ENCODE measurements around the gene TAS2R41.

The TAS2R41 gene, protein sequence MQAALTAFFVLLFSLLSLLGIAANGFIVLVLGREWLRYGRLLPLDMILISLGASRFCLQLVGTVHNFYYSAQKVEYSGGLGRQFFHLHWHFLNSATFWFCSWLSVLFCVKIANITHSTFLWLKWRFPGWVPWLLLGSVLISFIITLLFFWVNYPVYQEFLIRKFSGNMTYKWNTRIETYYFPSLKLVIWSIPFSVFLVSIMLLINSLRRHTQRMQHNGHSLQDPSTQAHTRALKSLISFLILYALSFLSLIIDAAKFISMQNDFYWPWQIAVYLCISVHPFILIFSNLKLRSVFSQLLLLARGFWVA

DNA sequence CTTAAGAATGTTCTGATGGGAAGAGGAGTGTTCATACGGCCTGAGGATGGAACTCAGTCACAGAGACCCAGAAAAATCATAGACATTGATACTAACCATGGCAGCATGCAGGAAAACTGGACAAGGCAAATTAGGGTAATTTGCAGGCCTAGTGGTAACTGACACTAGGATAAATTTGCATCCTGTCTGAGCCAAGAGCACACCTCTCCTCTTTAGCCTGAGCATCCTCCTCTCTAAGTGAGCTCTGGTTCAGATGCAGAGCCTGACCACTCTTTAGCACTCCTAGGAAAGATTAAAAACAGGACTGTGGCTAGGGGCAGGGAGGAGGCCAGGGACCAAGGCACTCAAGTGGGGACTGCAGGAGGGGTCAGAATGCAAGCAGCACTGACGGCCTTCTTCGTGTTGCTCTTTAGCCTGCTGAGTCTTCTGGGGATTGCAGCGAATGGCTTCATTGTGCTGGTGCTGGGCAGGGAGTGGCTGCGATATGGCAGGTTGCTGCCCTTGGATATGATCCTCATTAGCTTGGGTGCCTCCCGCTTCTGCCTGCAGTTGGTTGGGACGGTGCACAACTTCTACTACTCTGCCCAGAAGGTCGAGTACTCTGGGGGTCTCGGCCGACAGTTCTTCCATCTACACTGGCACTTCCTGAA is at the start of gene TAS2R41:
TSS of gene TAS2R41 (plus strand) at position 373 of the 650 bp plus-strand sequence. CDS start at position 373, 0 bp downstream.
- Histone ChIP-seq H3K27me3 (ENCODE audit: control insufficient read depth in 1 of 2, insufficient read depth in 2 of 2, low read length in 2 of 2) (no peaks in the 10 kb centered on the region), H3K36me3 (ENCODE audit: insufficient read depth, low read length) (no peaks in the 10 kb centered on the region), H3K9ac (ENCODE audit: low read length) (no peak within 1 kb of the TSS), H3K9me3 (ENCODE audit: low read length) (no peaks in the 10 kb centered on the region), H3K4me3 (ENCODE audit: low read depth in 1 of 2, low read length in 2 of 2) (no peak within 1 kb of the TSS), H3K27ac (ENCODE audit: low read depth, low read length) (no peak within 1 kb of the TSS), H3K4me1 (ENCODE audit: insufficient read depth, low read length) (no peaks in the 10 kb centered on the region)

DNA sequence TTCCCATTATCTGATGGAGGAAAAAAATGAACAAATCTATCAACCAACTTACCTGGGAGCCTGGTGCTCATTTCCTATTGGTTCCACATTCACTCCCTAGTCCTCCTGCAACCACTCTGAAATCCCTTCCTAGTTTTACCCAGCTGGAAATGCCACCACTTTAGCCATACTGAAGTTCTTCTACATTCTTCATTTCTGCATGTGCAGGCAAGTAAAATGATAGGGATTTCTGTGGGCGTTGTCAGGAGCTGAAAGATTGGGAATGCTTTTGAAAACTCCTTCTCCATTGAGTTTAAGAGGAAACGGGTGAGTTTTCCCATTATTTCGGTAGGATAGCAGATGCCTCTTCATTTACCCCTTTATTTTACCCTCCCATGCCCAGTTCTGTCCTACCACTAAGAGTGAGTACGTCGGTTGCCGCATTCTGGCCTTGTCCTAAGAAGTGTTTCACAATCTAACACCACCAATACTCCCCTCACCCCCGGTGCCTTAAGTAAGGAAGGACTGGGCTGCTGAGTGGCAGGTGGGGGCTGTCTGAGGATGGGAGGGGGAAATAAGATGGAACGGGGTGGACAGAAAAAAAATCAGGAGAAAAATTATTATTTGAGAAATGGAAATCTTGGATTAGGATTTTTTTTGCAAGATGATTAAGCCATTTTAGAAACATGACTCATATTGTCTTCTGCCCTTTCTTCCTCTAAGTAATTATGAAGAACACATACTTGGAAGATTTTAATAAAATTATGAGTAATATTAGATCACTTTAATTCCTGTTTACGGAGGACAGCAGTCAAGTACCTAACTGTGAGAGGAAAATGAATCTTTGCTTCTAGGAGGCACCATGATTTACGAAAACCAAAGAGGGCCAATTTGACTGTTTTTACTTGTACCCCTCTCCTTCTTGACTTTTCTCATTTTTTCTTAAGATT is 47.6 kb upstream of the TAS2R41 start:
- H3K27me3 ChIP-seq (ENCODE audit: control insufficient read depth in 1 of 2, insufficient read depth in 2 of 2, low read length in 2 of 2): no peaks in the 10 kb centered on the region
- no peak overlapping the region for H3K27ac ChIP-seq (ENCODE audit: low read depth, low read length)
- no peaks in the 10 kb centered on the region for H3K36me3 ChIP-seq (ENCODE audit: insufficient read depth, low read length)
- H3K9me3 ChIP-seq (ENCODE audit: low read length): no peaks in the 10 kb centered on the region
- H3K4me1 ChIP-seq (ENCODE audit: insufficient read depth, low read length): no peaks in the 10 kb centered on the region
- H3K4me3 ChIP-seq (ENCODE audit: low read depth in 1 of 2, low read length in 2 of 2): no peak overlapping the region
- H3K9ac ChIP-seq (ENCODE audit: low read length): no peak overlapping the region

DNA sequence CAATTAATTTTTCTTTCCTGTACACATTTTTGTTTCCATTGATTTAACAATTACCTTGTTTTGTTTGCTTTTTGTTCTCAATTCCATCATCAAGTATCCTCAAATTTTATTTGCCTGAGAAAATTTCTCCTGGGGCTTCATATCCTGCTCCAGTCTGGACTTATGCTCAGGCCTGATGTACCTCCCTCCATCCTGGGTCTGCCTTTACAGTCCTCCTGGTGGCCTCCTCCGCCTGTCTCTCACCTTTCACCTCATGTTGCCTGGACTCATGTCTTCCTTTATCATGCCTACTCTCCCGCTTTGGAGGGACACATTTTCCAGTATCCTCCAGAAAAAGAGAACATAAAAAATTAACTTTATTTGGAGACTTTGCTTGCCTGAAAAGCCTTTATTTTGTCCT is 46.6 kb upstream of the TAS2R41 start:
- Histone ChIP-seq H3K9me3 (ENCODE audit: low read length) (no peaks in the 10 kb centered on the region), H3K27ac (ENCODE audit: low read depth, low read length) (no peak overlapping the region), H3K9ac (ENCODE audit: low read length) (no peak overlapping the region), H3K4me3 (ENCODE audit: low read depth in 1 of 2, low read length in 2 of 2) (no peak overlapping the region), H3K36me3 (ENCODE audit: insufficient read depth, low read length) (no peaks in the 10 kb centered on the region), H3K27me3 (ENCODE audit: control insufficient read depth in 1 of 2, insufficient read depth in 2 of 2, low read length in 2 of 2) (no peaks in the 10 kb centered on the region), H3K4me1 (ENCODE audit: insufficient read depth, low read length) (no peaks in the 10 kb centered on the region)

DNA sequence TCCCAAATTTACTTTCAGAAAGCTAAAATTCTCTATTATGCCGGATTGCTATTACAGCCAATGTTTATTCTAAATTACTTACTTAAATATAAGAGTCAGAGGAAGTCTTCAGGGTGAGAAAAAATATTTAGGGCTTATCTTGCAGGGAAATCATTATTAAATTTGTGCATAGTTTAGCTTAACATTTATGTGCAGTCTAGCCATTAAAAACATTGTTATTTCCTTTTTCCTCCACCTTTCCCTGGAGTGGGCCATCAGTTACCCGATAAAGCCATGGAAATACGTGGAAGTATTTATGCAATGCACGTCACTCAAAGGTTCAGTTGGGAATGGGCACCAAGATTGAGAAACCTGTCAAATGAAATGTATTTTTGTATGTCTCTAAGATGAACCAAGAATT is 43.9 kb upstream of the TAS2R41 start:
- Histone ChIP-seq H3K36me3 (ENCODE audit: insufficient read depth, low read length) (no peaks in the 10 kb centered on the region), H3K9ac (ENCODE audit: low read length) (no peak overlapping the region), H3K27me3 (ENCODE audit: control insufficient read depth in 1 of 2, insufficient read depth in 2 of 2, low read length in 2 of 2) (no peaks in the 10 kb centered on the region)

DNA sequence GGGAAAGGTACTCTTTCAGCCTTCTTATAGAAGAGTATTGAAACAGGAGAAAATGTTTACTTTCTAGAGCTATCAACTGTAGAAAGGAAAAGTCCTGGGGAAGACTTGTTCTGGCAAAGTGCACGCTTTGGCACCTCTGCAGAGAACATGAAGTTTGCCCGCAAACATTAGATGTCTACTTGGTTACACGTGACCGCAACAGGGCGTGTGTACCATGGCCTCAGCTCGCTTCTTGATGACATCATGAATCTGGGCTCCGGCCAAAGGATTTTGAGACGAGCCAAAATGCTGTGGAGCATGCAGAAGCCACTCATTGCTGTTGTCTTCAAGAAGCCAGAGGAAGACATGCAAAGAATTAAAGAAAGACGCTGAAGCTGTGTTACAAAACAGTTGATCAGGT is 43.0 kb upstream of the TAS2R41 start:
- Histone ChIP-seq H3K9me3 (ENCODE audit: low read length) (no peaks in the 10 kb centered on the region), H3K9ac (ENCODE audit: low read length) (no peak overlapping the region), H3K4me1 (ENCODE audit: insufficient read depth, low read length) (no peaks in the 10 kb centered on the region), H3K36me3 (ENCODE audit: insufficient read depth, low read length) (no peaks in the 10 kb centered on the region), H3K27ac (ENCODE audit: low read depth, low read length) (no peak overlapping the region), H3K27me3 (ENCODE audit: control insufficient read depth in 1 of 2, insufficient read depth in 2 of 2, low read length in 2 of 2) (no peaks in the 10 kb centered on the region), H3K4me3 (ENCODE audit: low read depth in 1 of 2, low read length in 2 of 2) (no peak overlapping the region)

More for the DNA sequence above, 43.9 kb upstream of the TAS2R41 start:
- Histone ChIP-seq H3K4me1 (ENCODE audit: insufficient read depth, low read length) (no peaks in the 10 kb centered on the region), H3K4me3 (ENCODE audit: low read depth in 1 of 2, low read length in 2 of 2) (no peak overlapping the region), H3K9me3 (ENCODE audit: low read length) (no peaks in the 10 kb centered on the region), H3K27ac (ENCODE audit: low read depth, low read length) (no peak overlapping the region)

DNA sequence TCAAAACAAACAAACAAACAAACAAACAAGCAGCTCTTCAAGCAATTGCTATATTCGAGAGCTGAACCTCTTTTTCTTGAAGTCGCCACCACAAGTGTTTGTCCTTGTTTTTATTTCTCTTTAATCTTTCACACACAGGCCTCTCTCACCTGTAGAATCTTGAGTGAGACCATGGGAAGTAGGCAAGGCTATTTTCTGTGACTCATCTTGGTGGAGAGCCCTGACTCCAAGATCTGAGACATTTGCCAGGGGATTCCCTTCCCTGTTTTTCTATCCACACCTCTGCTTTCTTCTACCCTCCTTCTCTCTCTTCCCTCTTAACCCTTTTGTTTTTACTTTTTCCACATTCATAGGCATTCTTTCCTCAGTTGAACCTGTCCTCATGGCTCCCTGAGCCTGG is 42.4 kb upstream of the TAS2R41 start:
- no peaks in the 10 kb centered on the region for H3K4me1 ChIP-seq (ENCODE audit: insufficient read depth, low read length)
- H3K36me3 ChIP-seq (ENCODE audit: insufficient read depth, low read length): no peaks in the 10 kb centered on the region
- no peaks in the 10 kb centered on the region for H3K9me3 ChIP-seq (ENCODE audit: low read length)
- no peak overlapping the region for H3K27ac ChIP-seq (ENCODE audit: low read depth, low read length)
- no peak overlapping the region for H3K9ac ChIP-seq (ENCODE audit: low read length)
- no peak overlapping the region for H3K4me3 ChIP-seq (ENCODE audit: low read depth in 1 of 2, low read length in 2 of 2)
- H3K27me3 ChIP-seq (ENCODE audit: control insufficient read depth in 1 of 2, insufficient read depth in 2 of 2, low read length in 2 of 2): no peaks in the 10 kb centered on the region

DNA sequence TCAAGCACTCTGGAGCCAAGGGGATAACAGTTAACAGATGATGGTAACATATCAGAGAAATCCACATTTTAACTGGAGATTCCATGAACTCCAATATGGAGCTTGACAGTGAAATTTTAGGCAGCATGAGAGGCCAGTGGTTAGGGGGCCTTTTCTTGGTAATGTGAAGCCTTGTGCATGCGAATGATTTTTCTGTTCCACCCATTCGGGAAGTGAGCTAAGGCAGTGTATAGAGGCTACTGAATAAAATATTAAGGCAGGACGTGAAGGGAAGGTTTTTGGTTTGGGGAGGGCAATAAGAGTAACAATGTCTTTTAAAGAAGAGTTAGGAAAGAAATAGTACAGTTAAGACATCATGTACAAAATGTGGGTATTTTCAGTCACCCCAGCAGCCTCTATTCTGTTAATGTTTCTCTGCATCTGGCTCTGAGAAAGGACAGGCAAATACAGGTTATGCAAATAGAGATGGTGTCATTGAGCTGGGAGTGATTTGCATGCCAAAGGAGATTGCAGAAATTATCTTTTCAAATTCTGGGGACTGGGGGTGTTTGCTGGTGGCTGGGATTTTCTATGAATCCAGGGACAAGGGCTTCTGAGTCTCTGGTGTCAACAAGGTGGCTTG is 41.2 kb upstream of the TAS2R41 start:
- H3K27ac ChIP-seq (ENCODE audit: low read depth, low read length): no peak overlapping the region

DNA sequence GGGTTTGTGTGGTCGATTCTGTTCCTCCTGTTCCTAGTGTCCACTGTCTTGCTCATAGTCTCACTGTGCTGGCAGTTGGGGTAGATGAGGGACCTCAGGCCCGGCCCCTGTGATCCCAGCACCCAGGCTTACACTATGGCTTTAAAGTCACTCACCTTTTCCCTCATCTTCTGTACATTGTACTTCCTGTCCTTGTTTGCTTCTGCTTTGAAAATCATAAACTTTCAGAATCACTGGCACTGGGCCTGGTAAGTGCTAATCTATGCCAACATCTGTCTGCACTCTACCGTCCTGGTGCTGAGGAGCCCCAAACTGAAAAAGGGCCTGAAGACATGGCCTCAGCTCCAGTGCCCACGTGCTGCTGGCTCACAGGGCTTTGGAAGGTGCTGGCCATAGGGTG is 40.1 kb upstream of the TAS2R41 start:
- no peak overlapping the region for H3K4me3 ChIP-seq (ENCODE audit: low read depth in 1 of 2, low read length in 2 of 2)
- H3K36me3 ChIP-seq (ENCODE audit: insufficient read depth, low read length): no peaks in the 10 kb centered on the region
- H3K4me1 ChIP-seq (ENCODE audit: insufficient read depth, low read length): no peaks in the 10 kb centered on the region
- H3K27ac ChIP-seq (ENCODE audit: low read depth, low read length): no peak overlapping the region
- no peaks in the 10 kb centered on the region for H3K27me3 ChIP-seq (ENCODE audit: control insufficient read depth in 1 of 2, insufficient read depth in 2 of 2, low read length in 2 of 2)
- no peak overlapping the region for H3K9ac ChIP-seq (ENCODE audit: low read length)
- no peaks in the 10 kb centered on the region for H3K9me3 ChIP-seq (ENCODE audit: low read length)

More for the DNA sequence above, 41.2 kb upstream of the TAS2R41 start:
- Histone ChIP-seq H3K36me3 (ENCODE audit: insufficient read depth, low read length) (no peaks in the 10 kb centered on the region), H3K4me1 (ENCODE audit: insufficient read depth, low read length) (no peaks in the 10 kb centered on the region), H3K4me3 (ENCODE audit: low read depth in 1 of 2, low read length in 2 of 2) (no peak overlapping the region), H3K27me3 (ENCODE audit: control insufficient read depth in 1 of 2, insufficient read depth in 2 of 2, low read length in 2 of 2) (no peaks in the 10 kb centered on the region), H3K9me3 (ENCODE audit: low read length) (no peaks in the 10 kb centered on the region), H3K9ac (ENCODE audit: low read length) (no peak overlapping the region)

DNA sequence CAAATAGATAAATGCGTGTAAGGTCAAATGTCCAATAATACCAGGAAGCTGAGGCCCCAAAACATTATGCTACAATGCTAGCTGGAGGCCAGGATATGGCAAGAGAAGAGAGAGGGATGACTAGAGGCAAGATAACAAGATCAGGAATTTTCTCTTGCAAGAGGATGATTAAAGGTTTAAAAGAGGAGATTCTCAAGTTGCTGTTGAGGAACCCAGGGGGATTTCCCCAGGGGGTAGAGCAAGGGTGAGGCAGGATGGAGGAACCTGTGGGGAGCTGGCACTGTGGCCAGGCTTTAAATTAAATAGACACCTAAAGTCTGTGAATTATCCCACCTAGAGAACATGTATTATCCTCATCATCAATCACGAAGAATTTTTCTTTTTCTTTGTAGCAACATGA is 37.8 kb upstream of the TAS2R41 start:
- H3K9ac ChIP-seq (ENCODE audit: low read length): no peak overlapping the region
- no peaks in the 10 kb centered on the region for H3K9me3 ChIP-seq (ENCODE audit: low read length)
- no peaks in the 10 kb centered on the region for H3K36me3 ChIP-seq (ENCODE audit: insufficient read depth, low read length)
- no peaks in the 10 kb centered on the region for H3K27me3 ChIP-seq (ENCODE audit: control insufficient read depth in 1 of 2, insufficient read depth in 2 of 2, low read length in 2 of 2)
- no peak overlapping the region for H3K27ac ChIP-seq (ENCODE audit: low read depth, low read length)
- H3K4me1 ChIP-seq (ENCODE audit: insufficient read depth, low read length): no peaks in the 10 kb centered on the region
- H3K4me3 ChIP-seq (ENCODE audit: low read depth in 1 of 2, low read length in 2 of 2): no peak overlapping the region

DNA sequence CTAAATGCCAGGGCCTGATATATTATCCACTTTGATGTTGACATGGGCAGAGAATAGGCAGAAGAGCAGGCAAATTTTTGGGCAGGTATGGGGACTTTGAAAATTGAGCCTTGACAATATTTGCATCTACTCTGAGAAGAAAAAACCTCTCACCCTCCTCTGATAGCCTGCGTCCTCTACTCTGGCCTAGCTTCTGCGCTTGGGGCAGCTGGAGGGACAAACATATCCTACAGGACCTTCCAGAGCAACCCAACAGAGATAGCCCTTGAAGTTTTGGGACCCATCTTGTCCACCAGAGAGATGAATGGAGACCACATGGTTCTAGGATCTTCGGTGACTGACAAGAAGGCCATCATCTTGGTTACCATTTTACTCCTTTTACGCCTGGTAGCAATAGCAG is 34.5 kb upstream of the TAS2R41 start, which contains the start of gene TAS2R60:
TSS of gene TAS2R60 (plus strand) at position 301 of the 400 bp plus-strand sequence. CDS start at position 301, 0 bp downstream.
- Histone ChIP-seq H3K4me3 (ENCODE audit: low read depth in 1 of 2, low read length in 2 of 2) (no peak within 1 kb of the TSS), H3K4me1 (ENCODE audit: insufficient read depth, low read length) (no peaks in the 10 kb centered on the region), H3K27ac (ENCODE audit: low read depth, low read length) (no peak within 1 kb of the TSS), H3K9ac (ENCODE audit: low read length) (no peak within 1 kb of the TSS), H3K36me3 (ENCODE audit: insufficient read depth, low read length) (no peaks in the 10 kb centered on the region), H3K9me3 (ENCODE audit: low read length) (no peaks in the 10 kb centered on the region), H3K27me3 (ENCODE audit: control insufficient read depth in 1 of 2, insufficient read depth in 2 of 2, low read length in 2 of 2) (no peaks in the 10 kb centered on the region)
